Stimulated activated naive CD8-positive, alpha-beta T cell treated with anti-CD3 and anti-CD28 coated beads, Interleukin-15, Interleukin-2, amounts not matched to agents 100 U/mL and 50 U/mL, for 24 hours (primary cell): ENCODE results near the gene TAF11L10.
"Not testable (repeated sequence)": the region's sequence is repeated elsewhere in the genome, so short reads cannot be mapped to it uniquely, and the experiment has no call there.

Experiments used
- ATAC-seq: fragments of 150-1000 bp; cut with Tn5 transposase; one replicate; pipeline ENCODE4 v1.10.0; 2021
- DNase-seq: peaks from one replicate; pipeline ENCODE4 v3.0.0; 2021

The TAF11L10 gene

GRCh38 chr5:17597728-17598127 lies at the start of gene TAF11L10:
Gene TAF11L10 (minus strand): TSS chr5:17597828.
- DNase-seq, ATAC-seq: not testable (repeated sequence)

DNA sequence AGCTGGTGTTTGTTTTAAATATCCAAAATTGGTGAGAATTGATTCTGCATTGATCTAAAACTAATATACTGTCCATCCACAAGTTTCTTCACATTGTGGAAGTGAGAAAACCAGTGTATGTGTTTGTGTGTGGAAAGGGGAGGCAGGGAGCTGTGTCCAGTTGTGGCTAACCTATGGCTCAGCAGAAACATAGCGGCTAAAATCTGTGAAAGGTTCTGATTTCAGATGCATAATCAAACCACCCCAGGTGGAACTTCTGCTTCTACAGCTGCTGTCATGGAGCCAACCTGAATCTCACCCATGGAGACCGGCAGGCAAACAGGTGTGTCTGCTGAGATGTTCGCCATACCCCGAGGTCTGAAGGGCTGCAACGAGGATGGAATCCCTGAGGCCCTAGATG lies 36.5 kb upstream of the TAF11L10 start, which contains the start of gene TAF11L14:
TSS of gene TAF11L14 (plus strand) at position 301 of the 400 bp plus-strand sequence.
- DNase-seq (no peak), ATAC-seq (no peak)

GRCh38 chr5:17631788-17632187 lies 34.2 kb upstream of the TAF11L10 start, which contains the start of gene TAF11L13:
Gene TAF11L13 (plus strand): TSS chr5:17632088.
- DNase-seq, ATAC-seq: not testable (repeated sequence)

- DNase-seq = no peak
- ATAC-seq = no peak
Observed at GRCh38 chr5:17625686-17626085, 28.1 kb upstream of the TAF11L10 start.

DNA sequence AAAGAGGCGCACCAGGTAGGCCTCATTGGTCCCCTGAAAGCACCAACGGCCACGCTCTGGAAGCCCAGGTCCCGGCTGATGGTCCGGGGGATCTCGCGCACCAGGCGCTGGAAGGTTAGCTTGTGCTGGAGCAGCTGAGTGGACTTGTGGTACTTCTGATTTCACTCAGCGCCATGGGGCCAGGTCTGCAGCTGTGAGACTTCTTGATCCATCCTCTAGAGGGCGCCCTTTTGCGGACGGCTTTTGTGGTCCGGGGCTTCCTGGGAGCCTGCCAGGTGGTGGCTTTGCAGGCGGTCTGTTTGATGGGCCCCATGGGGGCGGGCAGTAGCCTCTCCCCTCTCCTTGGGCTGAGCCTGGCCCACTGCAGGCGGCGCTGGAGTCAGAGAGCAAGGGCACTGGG lies 23.0 kb upstream of the TAF11L10 start:
- no peak for DNase-seq
- ATAC-seq = no peak

GRCh38 chr5:17619354-17619753 lies 21.7 kb upstream of the TAF11L10 start:
- DNase-seq = no peak
- ATAC-seq = no peak

GRCh38 chr5:17614872-17615605 lies 17.4 kb upstream of the TAF11L10 start:
- ATAC-seq (no peak), DNase-seq (no peak)

DNA sequence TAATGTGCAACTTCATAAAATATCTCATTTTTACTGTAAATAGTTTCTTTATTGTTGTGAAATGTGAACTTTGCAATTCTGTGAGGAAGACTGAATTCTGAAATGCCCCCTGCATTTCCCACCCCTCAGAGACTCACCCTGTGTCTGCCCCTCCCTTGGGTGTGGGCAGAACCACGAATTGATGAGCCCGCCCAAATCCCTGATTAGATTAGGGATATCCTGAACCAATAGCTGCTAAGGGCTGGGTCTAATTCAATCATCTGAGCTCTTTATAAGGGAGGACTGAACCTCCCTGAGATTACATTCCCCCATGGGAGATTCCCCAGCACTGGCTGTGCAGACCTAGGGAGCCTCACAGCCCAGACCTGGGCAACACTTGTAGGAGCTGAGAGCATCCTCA lies 12.5 kb upstream of the TAF11L10 start, which contains the start of gene TAF11L12:
TSS of gene TAF11L12 (plus strand) at position 301 of the 400 bp plus-strand sequence.
- DNase-seq, ATAC-seq: not testable (repeated sequence)

DNA sequence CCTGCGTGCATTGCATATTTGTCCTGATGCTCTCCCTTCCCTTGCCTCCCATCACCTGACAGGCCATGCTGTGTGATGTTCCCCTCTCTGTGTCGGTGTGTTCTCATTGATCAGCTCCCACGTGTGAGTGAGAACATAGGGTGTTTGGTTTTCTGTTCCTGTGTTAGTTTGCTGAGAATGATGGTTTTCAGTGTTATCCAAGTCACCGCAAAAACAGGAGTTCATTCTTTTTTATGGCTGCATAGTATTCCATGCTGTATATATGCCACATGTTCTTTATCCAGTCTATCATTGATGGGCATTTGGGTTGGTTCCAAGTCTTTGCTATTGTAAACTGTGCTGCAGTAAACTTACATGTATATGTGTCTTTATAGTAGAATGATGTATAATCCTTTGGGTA lies 9.8 kb upstream of the TAF11L10 start:
- DNase-seq, ATAC-seq: not testable (repeated sequence)

DNA sequence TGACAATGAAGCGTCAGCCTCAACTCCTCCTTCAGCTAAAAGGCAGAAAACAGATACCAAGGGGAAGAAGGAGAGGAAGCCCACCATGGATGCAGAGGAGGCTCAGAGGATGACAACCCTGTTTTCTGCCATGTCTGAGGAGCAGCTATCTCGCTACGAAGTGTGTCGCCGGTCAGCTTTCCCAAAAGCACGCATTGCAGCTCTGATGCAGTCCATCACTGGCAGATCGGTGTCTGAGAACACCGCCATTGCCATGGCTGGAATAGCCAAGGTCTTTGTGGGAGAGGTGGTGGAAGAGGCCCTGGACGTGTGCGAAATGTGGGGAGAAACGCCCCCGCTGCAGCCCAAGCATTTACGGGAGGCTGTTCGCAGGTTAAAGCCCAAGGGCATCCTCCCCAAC lies 7.3 kb upstream of the TAF11L10 start:
- ATAC-seq (no peak), DNase-seq (no peak)

GRCh38 chr5:17603880-17604279 lies 6.3 kb upstream of the TAF11L10 start, which contains the start of gene TAF11L11:
Gene TAF11L11 (plus strand): TSS chr5:17604183.
- DNase-seq, ATAC-seq: not testable (repeated sequence)

DNA sequence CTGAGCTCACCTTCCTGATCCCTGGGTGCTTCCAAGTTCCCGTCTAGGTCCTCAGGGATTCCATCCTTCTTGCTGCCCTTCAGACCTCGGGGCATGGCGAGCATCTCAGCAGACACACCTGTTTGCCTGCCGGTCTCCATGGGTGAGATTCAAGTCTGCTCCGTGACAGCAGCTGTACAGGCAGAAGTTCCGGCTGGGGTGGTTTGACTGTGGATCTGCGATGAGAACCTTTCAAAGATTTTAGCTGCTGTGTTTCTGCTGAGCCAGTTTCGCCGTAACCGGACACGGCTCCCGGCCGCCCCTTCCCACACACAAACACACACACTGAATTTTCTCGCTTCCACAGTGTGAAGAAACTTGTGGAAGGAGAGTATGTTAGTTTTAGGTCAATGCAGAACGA lies 3.4 kb downstream of the TAF11L10 start, which contains the start of gene TAF11L9:
TSS of gene TAF11L9 (minus strand) at position 140 of the 400 bp plus-strand sequence.
- not testable (repeated sequence) for ATAC-seq, DNase-seq

DNA sequence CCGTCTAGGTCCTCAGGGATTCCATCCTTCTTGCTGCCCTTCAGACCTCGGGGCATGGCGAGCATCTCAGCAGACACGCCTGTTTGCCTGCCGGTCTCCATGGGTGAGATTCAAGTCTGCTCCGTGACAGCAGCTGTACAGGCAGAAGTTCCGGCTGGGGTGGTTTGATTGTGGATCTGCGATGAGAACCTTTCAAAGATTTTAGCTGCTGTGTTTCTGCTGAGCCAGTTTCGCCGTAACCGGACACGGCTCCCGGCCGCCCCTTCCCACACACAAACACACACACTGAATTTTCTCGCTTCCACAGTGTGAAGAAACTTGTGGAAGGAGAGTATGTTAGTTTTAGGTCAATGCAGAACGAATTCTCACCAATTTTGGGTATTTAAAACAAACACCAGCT lies 6.8 kb downstream of the TAF11L10 start, which contains the start of gene TAF11L8:
TSS of gene TAF11L8 (minus strand) at position 101 of the 400 bp plus-strand sequence.
- ATAC-seq, DNase-seq: not testable (repeated sequence)

GRCh38 chr5:17585658-17586057 lies 12.0 kb downstream of the TAF11L10 start, which contains the start of gene TAF11L7:
Gene TAF11L7 (minus strand): TSS chr5:17585758.
- DNase-seq, ATAC-seq: not testable (repeated sequence)
